Renal cortical epithelial cell (primary cell): ENCODE measurements around the gene CCDC121. TPM values are rescaled to one million over a fixed set of nuclear protein-coding genes. Genes with fewer than 3 reads are reported as not detected.

Experiments
- DNase-seq: peaks from one replicate; pipeline ENCODE4 v3.0.0-alpha.2; 2011; ENCODE audit warnings: low read depth
- total RNA-seq: library from RNA; depleted of rRNA; stranded (reverse); fragments of >200 nt; gene quantifications from 2 replicates; pipeline ENCODE4 v1.2.3, GENCODE V29; 2014

CCDC121 gene
- 0.69 and 3.8 TPM in 2 replicates for total RNA-seq

- DNase-seq = peak; percentile 89
Measured at GRCh38 chr2:27628767-27629709, at the start of gene CCDC121, which contains the start of gene GPN1. CCDC121 (minus strand) TSS chr2:27629012; CDS start chr2:27627799, 1,213 bp downstream. GPN1 (plus strand) TSS chr2:27629050; CDS start chr2:27629059, 9 bp downstream.

- no peak for DNase-seq
Measured at GRCh38 chr2:27672723-27673486, 44.1 kb upstream of the CCDC121 start.

GRCh38 chr2:27671235-27671634 is 42.4 kb upstream of the CCDC121 start:
- no peak for DNase-seq

GRCh38 chr2:27667446-27667845 is 38.6 kb upstream of the CCDC121 start:
- DNase-seq = no peak

- DNase-seq = no peak
Measured at GRCh38 chr2:27664622-27665363, 36.0 kb upstream of the CCDC121 start.

GRCh38 chr2:27664154-27664574 is 35.4 kb upstream of the CCDC121 start:
- DNase-seq = no peak

GRCh38 chr2:27663285-27664153 is 34.7 kb upstream of the CCDC121 start, which contains the start of the genes SLC4A1AP and SUPT7L:
SLC4A1AP (plus strand) TSS chr2:27663889; CDS start chr2:27663915, 26 bp downstream.
SUPT7L (minus strand) TSS chr2:27663614; CDS start chr2:27662192, 1,422 bp downstream.
- peak; percentile 81 for DNase-seq

- DNase-seq = no peak
Measured at GRCh38 chr2:27661371-27661770, 32.6 kb upstream of the CCDC121 start.

GRCh38 chr2:27655155-27655951 is 26.5 kb upstream of the CCDC121 start:
- peak; percentile 23 for DNase-seq

- DNase-seq = peak; percentile 80
Measured at GRCh38 chr2:27653397-27653796, 24.6 kb upstream of the CCDC121 start.

- DNase-seq = no peak
Measured at GRCh38 chr2:27652790-27653189, 24.0 kb upstream of the CCDC121 start.

- no peak for DNase-seq
Measured at GRCh38 chr2:27652341-27652740, 23.5 kb upstream of the CCDC121 start.

- DNase-seq = no peak
Measured at GRCh38 chr2:27651056-27651455, 22.2 kb upstream of the CCDC121 start.

GRCh38 chr2:27647737-27648136 is 18.9 kb upstream of the CCDC121 start:
- no peak for DNase-seq

GRCh38 chr2:27647289-27647688 is 18.5 kb upstream of the CCDC121 start:
- DNase-seq = no peak

- no peak for DNase-seq
Measured at GRCh38 chr2:27645197-27645596, 16.4 kb upstream of the CCDC121 start.

GRCh38 chr2:27640722-27641245 is 12.0 kb upstream of the CCDC121 start:
- DNase-seq = no peak

GRCh38 chr2:27638709-27639108 is 9.9 kb upstream of the CCDC121 start:
- peak; percentile 70 for DNase-seq

- peak; percentile 73 for DNase-seq
Measured at GRCh38 chr2:27638037-27638637, 9.3 kb upstream of the CCDC121 start.
